ENCODE data around the gene COX17.

COX17 gene

GRCh38 chr3:119632829-119633228 lies 44.4 kb downstream of the COX17 start:
- no peak overlapping the region for H3K4ac ChIP-seq (ENCODE audit: low read depth, low read length)
- H2BK120ac ChIP-seq (ENCODE audit: low read depth, low read length) = no peak overlapping the region
- no peak overlapping the region for H3K4me3 ChIP-seq (ENCODE audit: low read length)
- H3K79me2 ChIP-seq (ENCODE audit: control insufficient read depth, insufficient read depth, low read length) = no peaks in the 10 kb centered on the region
- H3K27me3 ChIP-seq (ENCODE audit: insufficient read depth, low read length, poor library complexity) = no peaks in the 10 kb centered on the region
- H4K8ac ChIP-seq (ENCODE audit: low read depth, low read length) = no peak overlapping the region
- no peak for DNase-seq
- H2BK15ac ChIP-seq (replicated peaks; ENCODE audit: low read depth) = no peak overlapping the region
- H3K56ac ChIP-seq (ENCODE audit: low read length) = no peak overlapping the region
- no peaks in the 10 kb centered on the region for H3K4me1 ChIP-seq (ENCODE audit: control insufficient read depth, low read depth, low read length)
- H3K23ac ChIP-seq (ENCODE audit: low read length) = no peak overlapping the region
- H2AK5ac ChIP-seq (ENCODE audit: low read length) = no peak overlapping the region
- no peak overlapping the region for H3K27ac ChIP-seq (ENCODE audit: low read depth, low read length)
- H3K4me2 ChIP-seq (ENCODE audit: low read length) = no peak overlapping the region
- no peaks in the 10 kb centered on the region for H3K79me1 ChIP-seq (ENCODE audit: low read length)
- WGBS (ENCODE audit: extremely low coverage, insufficient coverage, low lambda C conversion rate) = no CpG with 5 or more reads among the region's 4 CpGs
- no peak overlapping the region for H4K5ac ChIP-seq (ENCODE audit: low read length)
- H3K36me3 ChIP-seq (ENCODE audit: control insufficient read depth, insufficient read depth, low read length) = no peaks in the 10 kb centered on the region
- no peak overlapping the region for H3K9ac ChIP-seq (ENCODE audit: low read length)
- H2BK5ac ChIP-seq (ENCODE audit: low read length) = no peak overlapping the region
- H3K18ac ChIP-seq (ENCODE audit: low read length) = no peak overlapping the region

- Histone ChIP-seq H3K23ac (ENCODE audit: low read length) (no peak overlapping the region), H3K4ac (ENCODE audit: low read depth, low read length) (no peak overlapping the region), H3K27ac (ENCODE audit: low read depth, low read length) (no peak overlapping the region), H3K27me3 (ENCODE audit: insufficient read depth, low read length, poor library complexity) (no peaks in the 10 kb centered on the region), H2BK120ac (ENCODE audit: low read depth, low read length) (no peak overlapping the region), H3K36me3 (ENCODE audit: control insufficient read depth, insufficient read depth, low read length) (no peaks in the 10 kb centered on the region), H3K4me2 (ENCODE audit: low read length) (no peak overlapping the region), H3K56ac (ENCODE audit: low read length) (no peak overlapping the region), H2AK5ac (ENCODE audit: low read length) (no peak overlapping the region), H3K4me3 (ENCODE audit: low read length) (no peak overlapping the region), H2BK5ac (ENCODE audit: low read length) (no peak overlapping the region), H4K5ac (ENCODE audit: low read length) (no peak overlapping the region), H3K79me2 (ENCODE audit: control insufficient read depth, insufficient read depth, low read length) (no peaks in the 10 kb centered on the region), H3K79me1 (ENCODE audit: low read length) (no peaks in the 10 kb centered on the region), H3K4me1 (ENCODE audit: control insufficient read depth, low read depth, low read length) (no peaks in the 10 kb centered on the region), H3K9ac (ENCODE audit: low read length) (no peak overlapping the region), H4K8ac (ENCODE audit: low read depth, low read length) (no peak overlapping the region), H3K18ac (ENCODE audit: low read length) (no peak overlapping the region), H2BK15ac (replicated peaks; ENCODE audit: low read depth) (no peak overlapping the region)
- no peak for DNase-seq
- WGBS (ENCODE audit: extremely low coverage, insufficient coverage, low lambda C conversion rate) = no CpG with 5 or more reads among the region's 4 CpGs
Measured at GRCh38 chr3:119632216-119632615, 45.0 kb downstream of the COX17 start.

GRCh38 chr3:119631516-119631915 lies 45.7 kb downstream of the COX17 start:
- H3K4ac ChIP-seq (ENCODE audit: low read depth, low read length) = no peak overlapping the region
- no peak overlapping the region for H3K27ac ChIP-seq (ENCODE audit: low read depth, low read length)
- no peaks in the 10 kb centered on the region for H3K36me3 ChIP-seq (ENCODE audit: control insufficient read depth, insufficient read depth, low read length)
- H2BK120ac ChIP-seq (ENCODE audit: low read depth, low read length) = no peak overlapping the region
- no peak overlapping the region for H4K8ac ChIP-seq (ENCODE audit: low read depth, low read length)
- H3K9ac ChIP-seq (ENCODE audit: low read length) = no peak overlapping the region
- no peak overlapping the region for H2BK5ac ChIP-seq (ENCODE audit: low read length)
- no peak overlapping the region for H3K56ac ChIP-seq (ENCODE audit: low read length)
- no peaks in the 10 kb centered on the region for H3K27me3 ChIP-seq (ENCODE audit: insufficient read depth, low read length, poor library complexity)
- H3K4me1 ChIP-seq (ENCODE audit: control insufficient read depth, low read depth, low read length) = no peaks in the 10 kb centered on the region
- no peaks in the 10 kb centered on the region for H3K79me1 ChIP-seq (ENCODE audit: low read length)
- no peak overlapping the region for H3K4me3 ChIP-seq (ENCODE audit: low read length)
- H2AK5ac ChIP-seq (ENCODE audit: low read length) = no peak overlapping the region
- H3K23ac ChIP-seq (ENCODE audit: low read length) = no peak overlapping the region
- no peak overlapping the region for H2BK15ac ChIP-seq (replicated peaks; ENCODE audit: low read depth)
- no peaks in the 10 kb centered on the region for H3K79me2 ChIP-seq (ENCODE audit: control insufficient read depth, insufficient read depth, low read length)
- H4K5ac ChIP-seq (ENCODE audit: low read length) = no peak overlapping the region
- no peak for DNase-seq
- no CpG with 5 or more reads among the region's 3 CpGs for WGBS (ENCODE audit: extremely low coverage, insufficient coverage, low lambda C conversion rate)
- no peak overlapping the region for H3K18ac ChIP-seq (ENCODE audit: low read length)
- H3K4me2 ChIP-seq (ENCODE audit: low read length) = no peak overlapping the region

- Histone ChIP-seq H3K56ac (ENCODE audit: low read length) (no peak overlapping the region), H3K4me1 (ENCODE audit: control insufficient read depth, low read depth, low read length) (peaks cover 3% of the 10 kb centered on the region), H3K79me2 (ENCODE audit: control insufficient read depth, insufficient read depth, low read length) (no peaks in the 10 kb centered on the region), H2BK5ac (ENCODE audit: low read length) (no peak overlapping the region), H3K27me3 (ENCODE audit: insufficient read depth, low read length, poor library complexity) (no peaks in the 10 kb centered on the region), H3K79me1 (ENCODE audit: low read length) (no peaks in the 10 kb centered on the region), H2BK120ac (ENCODE audit: low read depth, low read length) (no peak overlapping the region), H2BK15ac (replicated peaks; ENCODE audit: low read depth) (no peak overlapping the region), H3K9ac (ENCODE audit: low read length) (no peak overlapping the region), H3K36me3 (ENCODE audit: control insufficient read depth, insufficient read depth, low read length) (no peaks in the 10 kb centered on the region), H3K4ac (ENCODE audit: low read depth, low read length) (no peak overlapping the region), H3K18ac (ENCODE audit: low read length) (no peak overlapping the region), H3K4me2 (ENCODE audit: low read length) (no peak overlapping the region), H4K8ac (ENCODE audit: low read depth, low read length) (no peak overlapping the region), H2AK5ac (ENCODE audit: low read length) (no peak overlapping the region), H4K5ac (ENCODE audit: low read length) (no peak overlapping the region), H3K27ac (ENCODE audit: low read depth, low read length) (no peak overlapping the region), H3K4me3 (ENCODE audit: low read length) (no peak overlapping the region), H3K23ac (ENCODE audit: low read length) (no peak overlapping the region)
- no peak for DNase-seq
- WGBS (ENCODE audit: extremely low coverage, insufficient coverage, low lambda C conversion rate) = no CpG with 5 or more reads among the region's 7 CpGs
Measured at GRCh38 chr3:119630880-119631329, 46.3 kb downstream of the COX17 start.

- no peak overlapping the region for H4K8ac ChIP-seq (ENCODE audit: low read depth, low read length)
- no peak overlapping the region for H2BK15ac ChIP-seq (replicated peaks; ENCODE audit: low read depth)
- H3K79me1 ChIP-seq (ENCODE audit: low read length) = no peaks in the 10 kb centered on the region
- H3K18ac ChIP-seq (ENCODE audit: low read length) = no peak overlapping the region
- H2AK5ac ChIP-seq (ENCODE audit: low read length) = no peak overlapping the region
- DNase-seq = peak; percentile 38
- H3K56ac ChIP-seq (ENCODE audit: low read length) = no peak overlapping the region
- H3K4me1 ChIP-seq (ENCODE audit: control insufficient read depth, low read depth, low read length) = peaks cover 9% of the 10 kb centered on the region
- H3K36me3 ChIP-seq (ENCODE audit: control insufficient read depth, insufficient read depth, low read length) = no peaks in the 10 kb centered on the region
- no peak overlapping the region for H3K4me3 ChIP-seq (ENCODE audit: low read length)
- H3K4me2 ChIP-seq (ENCODE audit: low read length) = no peak overlapping the region
- H3K79me2 ChIP-seq (ENCODE audit: control insufficient read depth, insufficient read depth, low read length) = no peaks in the 10 kb centered on the region
- H4K5ac ChIP-seq (ENCODE audit: low read length) = no peak overlapping the region
- no peak overlapping the region for H2BK120ac ChIP-seq (ENCODE audit: low read depth, low read length)
- H3K9ac ChIP-seq (ENCODE audit: low read length) = no peak overlapping the region
- no peaks in the 10 kb centered on the region for H3K27me3 ChIP-seq (ENCODE audit: insufficient read depth, low read length, poor library complexity)
- no CpG with 5 or more reads among the region's 8 CpGs for WGBS (ENCODE audit: extremely low coverage, insufficient coverage, low lambda C conversion rate)
- H3K27ac ChIP-seq (ENCODE audit: low read depth, low read length) = no peak overlapping the region
- no peak overlapping the region for H2BK5ac ChIP-seq (ENCODE audit: low read length)
- no peak overlapping the region for H3K23ac ChIP-seq (ENCODE audit: low read length)
- no peak overlapping the region for H3K4ac ChIP-seq (ENCODE audit: low read depth, low read length)
Measured at GRCh38 chr3:119630128-119630879, 46.9 kb downstream of the COX17 start.

All from mesendoderm (in vitro differentiated cells).